Mucosa of rectum (tissue), 2 donors: ENCODE results near the gene CD244.

Experiments used
- H3K27ac ChIP-seq, 2 donors: one replicate each; pipeline ENCODE4 v1.7.0; 2013; ENCODE audit warnings: inconsistent platforms in 2 of 2, low read depth in 2 of 2, low read length in 2 of 2
- H3K27me3 ChIP-seq, 2 donors: one replicate each; pipeline ENCODE4 v1.7.0; 2013; ENCODE audit warnings: low read length in 2 of 2; ENCODE audit not compliant: control insufficient read depth in 2 of 2, insufficient read depth in 2 of 2
- H3K36me3 ChIP-seq, 2 donors: one replicate each; pipeline ENCODE4 v1.7.0; 2013; ENCODE audit warnings: low read length in 2 of 2; ENCODE audit not compliant: control insufficient read depth in 2 of 2, insufficient read depth in 2 of 2
- H3K4me1 ChIP-seq, 2 donors: one replicate each; pipeline ENCODE4 v1.7.0; 2013; ENCODE audit warnings: low read length in 2 of 2, mild to moderate bottlenecking in 1 of 2; ENCODE audit not compliant: control insufficient read depth in 2 of 2, insufficient read depth in 2 of 2
- H3K4me3 ChIP-seq, 2 donors: one replicate each; pipeline ENCODE4 v1.7.0; 2013; ENCODE audit warnings: low read length in 2 of 2
- H3K9ac ChIP-seq, 2 donors: one replicate each; pipeline ENCODE4 v1.7.0; 2013; ENCODE audit warnings: low read length in 2 of 2, low read depth in 1 of 2, mild to moderate bottlenecking in 1 of 2
- H3K9me3 ChIP-seq, 2 donors: one replicate each; pipeline ENCODE4 v1.7.0; 2013; ENCODE audit warnings: low read length in 2 of 2; ENCODE audit not compliant: control insufficient read depth in 2 of 2
- donor health status: healthy.
- donor health status: Normal muscosa, but diverticular disease.

Gene CD244

DNA sequence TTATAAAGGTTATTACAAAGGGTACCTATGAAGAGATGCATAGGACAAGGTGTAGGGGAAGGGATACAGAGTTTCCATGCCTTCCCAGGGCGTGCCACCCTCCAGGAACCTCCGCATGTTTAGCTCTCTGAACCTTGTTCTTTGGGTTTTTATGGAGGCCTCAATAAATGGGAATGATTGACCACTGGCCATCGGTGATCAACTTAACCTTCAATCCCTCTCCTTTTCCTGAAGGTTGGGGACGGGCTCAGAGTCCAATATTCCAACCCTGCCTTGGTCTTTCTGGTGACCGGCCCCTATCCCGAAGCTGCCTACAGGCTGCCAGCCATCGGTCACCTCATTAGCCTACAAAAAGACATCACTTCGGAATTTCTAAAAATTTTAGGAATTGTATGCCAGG is 11.7 kb downstream of the CD244 start:
- Histone ChIP-seq H3K9ac (no peak overlapping the region), H3K27me3 (no peaks in the 10 kb centered on the region), H3K36me3 (no peaks in the 10 kb centered on the region), H3K4me3 (no peak overlapping the region), H3K27ac (no peak overlapping the region), H3K9me3 (no peaks in the 10 kb centered on the region), H3K4me1 (no peaks in the 10 kb centered on the region)

DNA sequence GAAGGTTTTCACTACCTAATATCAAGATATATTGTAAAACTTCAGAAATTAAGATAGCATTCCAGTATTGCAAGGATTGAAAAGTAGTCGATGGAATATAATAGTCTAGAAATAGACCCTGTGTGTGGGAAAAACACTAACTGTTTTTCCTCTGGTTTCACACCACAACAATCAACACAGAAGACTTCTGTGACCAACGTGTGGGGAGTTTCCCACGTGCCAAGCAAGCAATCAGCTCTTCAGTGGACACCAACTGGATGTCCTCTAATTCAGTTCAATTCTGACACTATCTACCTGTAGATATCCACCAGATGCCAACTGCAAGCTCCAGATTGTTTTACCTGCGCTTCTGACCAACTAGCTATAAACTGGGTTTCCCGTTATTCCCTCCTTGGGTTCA is 12.1 kb downstream of the CD244 start:
- Histone ChIP-seq H3K27me3 (no peaks in the 10 kb centered on the region), H3K27ac (no peak overlapping the region), H3K36me3 (no peaks in the 10 kb centered on the region), H3K9me3 (no peaks in the 10 kb centered on the region), H3K4me3 (no peak overlapping the region), H3K4me1 (no peaks in the 10 kb centered on the region), H3K9ac (no peak overlapping the region)

DNA sequence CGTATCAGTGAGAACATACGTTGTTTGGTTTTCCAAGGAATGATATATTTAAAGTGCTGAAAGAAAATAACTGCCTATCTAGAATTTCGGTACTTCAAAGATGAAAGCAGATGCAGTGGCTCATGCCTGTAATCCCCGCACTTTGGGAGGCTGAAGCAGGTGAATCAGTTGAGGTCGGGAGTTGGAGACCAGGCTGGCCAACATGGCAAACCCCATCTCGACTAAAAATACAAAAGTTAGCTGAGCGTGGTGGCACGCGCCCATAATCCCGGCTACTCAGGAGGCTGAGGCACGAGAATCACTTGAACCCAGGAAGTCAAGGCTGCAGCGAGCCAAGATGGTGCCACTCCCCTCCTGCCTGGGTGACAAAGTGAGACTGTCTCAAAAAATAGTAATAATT is 16.4 kb downstream of the CD244 start:
- H3K4me1 ChIP-seq, result no peaks in the 10 kb centered on the region
- H3K27me3 ChIP-seq, result no peaks in the 10 kb centered on the region
- no peaks in the 10 kb centered on the region for H3K36me3 ChIP-seq
- H3K9me3 ChIP-seq, result no peaks in the 10 kb centered on the region
- H3K9ac ChIP-seq, result no peak overlapping the region
- H3K27ac ChIP-seq, result no peak overlapping the region
- no peak overlapping the region for H3K4me3 ChIP-seq

DNA sequence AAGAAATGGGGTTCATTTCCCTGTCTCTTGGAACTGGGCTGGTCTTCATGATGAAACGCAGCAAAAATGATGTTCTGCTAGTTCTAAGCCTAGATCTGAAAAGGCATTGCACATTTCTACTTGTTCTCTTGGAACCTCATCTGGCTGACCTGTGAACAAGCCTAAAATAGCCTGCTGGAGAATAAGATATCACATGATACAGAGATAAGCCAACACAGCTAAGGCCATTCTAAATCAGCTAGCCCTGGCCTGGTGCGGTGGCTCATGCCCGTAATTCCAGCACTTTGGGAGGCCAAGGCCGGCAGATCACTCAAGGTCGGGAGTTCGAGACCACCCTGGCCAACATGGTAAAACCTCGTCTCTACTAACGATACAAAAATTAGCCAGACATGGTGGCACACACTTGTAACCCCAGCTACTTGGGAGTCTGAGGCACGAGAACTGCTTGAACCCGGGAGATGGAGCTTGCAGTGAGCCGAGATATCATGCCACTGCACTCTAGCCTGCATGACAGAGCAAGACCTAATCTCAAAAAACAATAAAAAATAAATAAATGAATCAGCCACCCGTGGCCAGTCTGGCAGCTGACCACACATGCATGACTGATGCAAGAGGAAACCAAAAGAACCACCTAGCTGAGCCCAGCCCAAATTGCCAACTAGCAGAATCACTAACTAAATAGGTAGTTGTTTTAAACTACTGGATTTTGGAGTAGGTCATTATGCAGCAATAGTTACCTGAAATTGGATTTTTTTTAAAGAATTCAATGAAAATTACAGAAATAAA is 18.0 kb downstream of the CD244 start:
- H3K27me3 ChIP-seq, result no peaks in the 10 kb centered on the region
- no peaks in the 10 kb centered on the region for H3K4me1 ChIP-seq
- H3K4me3 ChIP-seq, result no peak overlapping the region
- no peaks in the 10 kb centered on the region for H3K36me3 ChIP-seq
- no peaks in the 10 kb centered on the region for H3K9me3 ChIP-seq
- H3K9ac ChIP-seq, result no peak overlapping the region
- no peak overlapping the region for H3K27ac ChIP-seq

DNA sequence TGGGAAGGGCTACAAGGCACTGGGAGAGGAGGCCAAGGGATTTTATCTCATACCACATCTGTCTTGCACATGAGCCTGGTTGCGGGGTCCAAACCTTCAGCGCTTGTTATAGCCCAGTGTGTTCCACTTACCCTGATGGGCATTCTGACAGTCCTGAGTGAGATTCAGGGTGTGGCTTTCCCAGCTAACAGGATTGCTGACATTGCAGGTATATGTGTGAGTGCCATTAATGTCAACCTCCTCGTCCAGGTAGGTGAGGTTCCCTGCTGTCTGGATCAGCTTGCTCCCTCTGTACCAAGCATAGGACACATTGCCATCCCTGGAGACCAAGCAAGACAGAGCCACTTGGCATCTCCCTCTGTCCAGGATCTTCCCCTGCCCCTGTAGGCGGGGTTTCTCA is 21.6 kb downstream of the CD244 start:
- Histone ChIP-seq H3K27ac (no peak overlapping the region), H3K27me3 (no peaks in the 10 kb centered on the region), H3K9ac (no peak overlapping the region), H3K9me3 (no peaks in the 10 kb centered on the region), H3K4me1 (peaks cover 0 to 10% of the 10 kb centered on the region in 2 donors), H3K4me3 (no peak overlapping the region), H3K36me3 (no peaks in the 10 kb centered on the region)

DNA sequence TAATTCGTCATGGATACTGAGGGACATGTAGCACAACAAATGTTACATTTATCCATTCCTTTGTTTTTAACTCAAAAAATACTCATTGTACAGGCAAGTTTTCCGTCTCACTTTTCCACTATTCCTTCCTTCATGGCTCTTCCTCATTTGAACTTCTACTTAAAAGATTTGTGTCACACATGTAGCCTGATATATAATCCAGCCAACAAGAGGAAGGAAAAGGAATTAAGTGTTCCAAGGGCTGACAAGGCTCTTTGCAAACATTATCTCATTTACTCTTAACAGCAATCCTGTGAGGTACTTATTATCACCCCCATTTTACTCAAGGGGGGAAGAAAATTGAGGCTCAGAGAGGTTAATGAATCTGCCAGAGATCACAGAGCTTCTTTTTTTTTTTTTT is 22.9 kb downstream of the CD244 start:
- Histone ChIP-seq H3K27ac (no peak overlapping the region), H3K4me3 (no peak overlapping the region)

DNA sequence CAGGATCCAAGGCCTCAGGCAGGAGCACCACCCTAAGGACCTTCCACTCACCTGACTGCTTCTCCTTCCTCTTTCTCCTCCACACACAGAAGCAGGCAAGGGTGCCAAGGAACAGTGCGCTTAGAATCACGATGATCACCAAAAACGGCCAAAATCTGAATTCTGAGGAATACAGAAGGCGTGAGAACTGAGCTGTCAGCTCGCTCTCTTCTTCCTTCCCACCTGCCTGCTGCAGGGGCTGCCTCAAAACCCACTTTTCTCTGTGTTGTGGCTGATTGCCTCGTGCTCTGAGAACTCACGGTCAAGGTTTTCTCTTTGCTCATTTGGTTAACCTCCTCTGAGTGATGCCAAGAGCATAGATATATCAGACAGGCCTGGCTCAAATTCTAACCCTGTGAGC is 23.8 kb downstream of the CD244 start:
- Histone ChIP-seq H3K4me3 (no peak overlapping the region), H3K36me3 (no peaks in the 10 kb centered on the region), H3K27ac (no peak overlapping the region), H3K4me1 (peaks cover 0 to 10% of the 10 kb centered on the region in 2 donors), H3K27me3 (no peaks in the 10 kb centered on the region), H3K9me3 (no peaks in the 10 kb centered on the region), H3K9ac (no peak overlapping the region)

More for the DNA sequence above, 22.9 kb downstream of the CD244 start:
- H3K9ac ChIP-seq, result no peak overlapping the region
- H3K9me3 ChIP-seq, result no peaks in the 10 kb centered on the region
- H3K27me3 ChIP-seq, result no peaks in the 10 kb centered on the region
- peaks cover 0 to 10% of the 10 kb centered on the region in 2 donors for H3K4me1 ChIP-seq
- H3K36me3 ChIP-seq, result no peaks in the 10 kb centered on the region

DNA sequence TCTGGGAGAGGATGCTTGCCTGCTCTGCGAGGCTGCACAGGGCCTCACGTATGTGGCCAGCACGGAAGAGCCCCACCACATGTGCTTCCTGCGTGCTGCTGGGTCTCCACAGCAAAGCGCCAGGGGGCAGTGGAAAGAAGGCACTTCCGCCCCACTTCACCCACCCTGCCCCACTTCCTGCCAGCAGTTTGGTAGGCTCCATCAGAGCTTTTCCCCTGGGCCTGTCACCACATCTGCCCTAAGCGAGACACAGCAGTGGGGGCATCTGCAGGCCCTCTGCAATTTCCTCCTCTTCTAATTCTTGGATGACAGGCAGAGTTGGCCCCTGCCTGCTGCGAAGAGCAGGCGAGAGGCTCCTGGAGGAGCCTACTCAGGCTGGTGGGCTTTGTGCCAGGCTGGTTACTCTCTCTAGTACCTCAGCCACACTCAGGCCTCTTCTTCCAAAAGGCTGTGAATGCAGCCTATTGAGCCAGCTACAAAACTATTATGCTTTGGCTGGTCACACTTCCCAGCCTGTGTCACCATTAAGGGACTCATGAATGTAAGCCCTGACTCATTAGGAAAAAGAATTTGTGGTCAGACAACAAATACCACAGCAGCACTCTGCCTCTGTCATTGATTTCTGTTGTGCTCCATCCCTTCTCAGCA is 25.0 kb downstream of the CD244 start:
- Histone ChIP-seq H3K9ac (no peak overlapping the region), H3K27ac (peak overlapping the region; percentile 11 to 63), H3K4me3 (no peak overlapping the region), H3K27me3 (no peaks in the 10 kb centered on the region), H3K4me1 (peaks cover 0 to 10% of the 10 kb centered on the region in 2 donors), H3K36me3 (no peaks in the 10 kb centered on the region), H3K9me3 (no peaks in the 10 kb centered on the region)

DNA sequence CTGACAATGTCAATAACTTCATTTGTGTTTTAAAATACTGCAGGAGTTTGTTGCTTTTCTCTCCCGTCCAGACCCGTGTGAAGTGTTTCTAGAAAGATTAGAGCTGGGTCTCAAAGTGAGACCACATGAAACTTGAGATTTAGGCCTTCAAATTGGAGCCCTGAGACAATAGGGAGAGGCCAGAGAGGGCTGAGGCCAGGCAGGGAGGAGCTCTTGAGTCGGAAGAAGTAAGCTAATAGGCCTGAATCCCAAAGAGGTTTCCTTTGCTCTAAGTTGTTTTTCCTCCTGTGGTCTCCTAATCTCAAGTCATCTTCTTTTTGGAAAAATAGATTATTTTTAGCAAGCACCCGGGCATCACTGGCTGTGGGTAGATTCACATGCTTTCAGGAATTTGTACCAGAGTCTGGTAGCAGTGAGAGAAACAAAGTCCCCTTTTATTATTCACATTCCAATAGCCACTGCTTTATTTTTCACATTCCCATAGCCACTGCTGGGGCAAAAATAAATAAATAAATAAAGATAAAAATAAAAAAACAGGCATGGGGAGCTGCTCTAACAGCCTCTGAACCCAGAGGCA is 25.6 kb downstream of the CD244 start:
- Histone ChIP-seq H3K4me3 (no peak overlapping the region), H3K27me3 (no peaks in the 10 kb centered on the region), H3K9ac (no peak overlapping the region), H3K9me3 (no peaks in the 10 kb centered on the region), H3K27ac (peak overlapping the region in 1 of 2 donors; percentile 11), H3K4me1 (peaks cover 0 to 10% of the 10 kb centered on the region in 2 donors), H3K36me3 (no peaks in the 10 kb centered on the region)

DNA sequence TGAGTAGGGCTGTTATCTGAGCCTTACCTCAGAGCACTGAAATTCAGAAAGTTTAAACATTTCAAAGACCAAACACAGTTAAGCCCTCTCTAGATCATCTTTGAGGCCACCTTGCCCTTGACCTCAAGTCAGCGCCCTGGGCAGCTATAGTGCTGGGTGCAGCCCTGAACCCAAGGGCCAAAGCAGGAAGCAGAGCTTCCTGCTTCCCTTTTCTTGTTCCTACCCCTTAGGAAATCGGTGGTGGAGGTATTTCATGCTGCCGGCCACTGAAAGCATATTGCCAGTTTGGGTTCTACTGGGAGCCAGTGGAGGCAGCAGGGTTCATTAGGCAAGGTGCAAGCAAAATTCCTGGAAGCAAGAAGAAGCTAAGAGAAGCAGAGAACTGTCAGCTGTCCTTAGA is 26.1 kb downstream of the CD244 start:
- Histone ChIP-seq H3K9ac (no peak overlapping the region), H3K4me3 (no peak overlapping the region), H3K27me3 (no peaks in the 10 kb centered on the region), H3K36me3 (no peaks in the 10 kb centered on the region), H3K4me1 (peaks cover 0 to 10% of the 10 kb centered on the region in 2 donors), H3K27ac (peak overlapping the region in 1 of 2 donors; percentile 11), H3K9me3 (no peaks in the 10 kb centered on the region)
